ENCODE results near the gene TEX261.

TEX261 gene

DNA sequence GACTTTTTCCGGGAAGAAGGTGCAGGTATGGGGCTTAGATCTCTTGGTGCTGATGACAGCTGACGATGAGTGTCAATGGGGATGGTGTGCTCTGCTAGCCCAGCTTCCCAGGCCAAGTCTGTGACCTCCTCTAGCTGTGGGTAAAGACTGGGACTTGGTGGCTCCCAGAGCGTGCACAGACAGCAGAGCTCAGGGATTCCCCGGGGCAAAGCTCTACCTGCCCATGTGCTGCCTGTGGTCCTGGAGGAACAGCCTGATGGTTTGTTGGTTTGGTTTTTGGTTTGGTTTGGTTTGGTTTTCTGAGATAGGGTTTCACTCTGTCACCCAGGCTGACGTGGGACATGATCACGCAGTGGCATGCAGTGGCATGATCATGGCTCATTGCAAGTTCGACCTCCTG, 39.8 kb downstream of the TEX261 start:
- DNase-seq, result no peak

DNA sequence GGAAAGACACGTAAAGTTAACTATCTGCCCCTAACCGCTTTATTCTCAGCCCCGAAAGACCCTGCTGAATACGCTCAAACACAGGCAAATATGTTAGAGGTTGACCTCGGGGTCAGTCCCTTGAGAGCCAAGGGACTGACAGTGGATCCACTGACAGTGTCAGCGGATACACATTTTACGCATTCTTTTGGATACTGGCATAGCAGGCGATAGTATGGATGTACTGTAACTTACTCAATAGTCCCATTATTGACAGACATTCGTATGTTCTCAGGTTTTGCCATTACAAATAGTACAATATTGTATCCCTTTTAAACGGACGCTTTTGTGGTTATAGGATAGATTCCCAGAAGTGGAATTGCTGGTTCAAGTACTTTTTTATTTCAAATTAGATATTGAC, 45.6 kb downstream of the TEX261 start:
- DNase-seq, result no peak

DNA sequence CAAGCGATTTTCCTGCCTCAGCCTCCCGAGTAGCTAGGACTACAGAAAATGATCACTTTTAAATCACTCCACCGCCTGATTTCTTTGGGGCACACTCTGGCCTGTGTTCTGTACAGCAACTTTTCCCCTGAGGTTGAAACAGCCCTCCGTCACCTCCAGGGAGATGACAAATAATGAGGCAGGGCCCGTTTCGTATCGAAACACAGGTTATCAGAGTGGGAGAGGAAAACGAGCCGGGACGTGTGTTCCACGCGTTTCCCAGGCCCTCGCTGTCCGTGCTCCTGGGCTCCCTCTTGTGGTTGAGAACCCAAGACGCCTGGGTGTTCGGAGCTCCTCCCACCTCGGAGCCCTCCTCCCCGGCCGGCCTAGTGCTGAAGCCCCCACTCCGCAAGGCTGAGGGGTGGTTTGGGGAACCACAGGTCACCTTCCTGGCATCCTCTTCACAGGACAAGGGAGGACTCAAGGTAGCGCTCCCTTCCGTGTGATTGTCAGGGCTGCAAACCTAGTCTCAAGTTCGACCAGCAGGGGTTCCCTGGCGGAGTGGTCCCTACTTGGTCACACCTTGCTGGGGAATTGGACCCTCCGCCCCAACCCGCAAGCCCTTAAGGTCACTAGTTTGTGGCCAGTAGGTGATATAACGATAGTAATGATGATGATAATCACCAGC, 46.2 kb downstream of the TEX261 start:
- peak; percentile 57 for DNase-seq

DNA sequence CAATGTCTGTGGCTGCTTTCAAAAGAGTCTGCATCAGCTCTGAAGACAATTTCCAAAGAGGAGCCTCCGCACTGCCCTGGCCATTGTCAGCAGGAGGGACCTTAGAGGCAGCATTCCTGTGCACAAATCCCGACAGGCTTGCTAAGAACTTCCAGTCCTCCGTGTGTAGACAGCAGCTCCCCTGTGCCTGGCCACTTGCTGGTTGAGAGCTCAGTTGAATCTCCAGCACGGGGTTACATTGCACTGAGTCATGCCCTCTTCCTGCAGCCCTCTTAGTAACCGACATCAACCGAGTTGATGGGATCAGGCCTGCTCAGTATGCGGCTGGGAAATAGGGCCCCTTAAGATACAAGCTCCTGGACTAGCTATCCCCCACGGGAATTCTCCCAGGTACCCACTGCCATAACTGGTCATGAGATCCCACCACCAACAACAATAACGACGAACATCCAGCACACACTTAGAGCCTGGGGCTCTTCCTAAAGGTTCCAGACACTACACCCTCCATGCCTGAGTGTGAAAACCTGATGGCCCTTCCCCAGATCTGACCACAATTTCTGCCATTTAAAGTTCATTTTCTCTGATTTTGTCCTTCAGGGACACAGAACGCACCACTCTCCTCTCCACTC, 47.0 kb downstream of the TEX261 start:
- DNase-seq, result no peak

DNA sequence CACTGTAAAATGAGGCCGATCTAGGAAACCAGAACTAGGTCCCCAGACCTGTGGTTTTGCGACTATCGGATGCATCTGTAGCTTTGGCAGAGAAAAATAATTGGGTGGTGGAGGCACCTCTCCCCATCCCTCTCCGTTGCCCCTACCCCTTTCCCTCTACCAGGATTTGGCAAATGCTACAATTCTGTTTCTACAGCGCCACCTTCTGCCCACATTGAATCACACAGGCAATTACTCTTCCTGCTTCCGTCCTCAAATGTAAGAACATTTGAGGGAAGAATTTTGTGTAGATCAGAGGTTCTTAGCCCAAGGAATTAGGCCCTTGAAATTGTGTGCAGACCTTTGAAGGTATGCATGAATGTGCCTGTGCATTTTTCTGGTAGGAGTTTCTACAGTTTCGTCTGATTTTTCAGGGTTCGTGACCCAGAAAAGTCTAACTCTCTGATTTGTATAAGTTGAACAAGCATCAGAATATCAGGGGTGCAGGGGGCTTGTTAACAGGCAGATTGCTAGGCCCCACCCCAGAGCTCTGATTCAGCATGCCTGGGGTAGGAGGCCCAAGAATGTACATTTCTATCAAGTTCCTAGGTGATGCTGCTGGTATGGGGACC, 47.7 kb downstream of the TEX261 start:
- peak; percentile 71 for DNase-seq

DNA sequence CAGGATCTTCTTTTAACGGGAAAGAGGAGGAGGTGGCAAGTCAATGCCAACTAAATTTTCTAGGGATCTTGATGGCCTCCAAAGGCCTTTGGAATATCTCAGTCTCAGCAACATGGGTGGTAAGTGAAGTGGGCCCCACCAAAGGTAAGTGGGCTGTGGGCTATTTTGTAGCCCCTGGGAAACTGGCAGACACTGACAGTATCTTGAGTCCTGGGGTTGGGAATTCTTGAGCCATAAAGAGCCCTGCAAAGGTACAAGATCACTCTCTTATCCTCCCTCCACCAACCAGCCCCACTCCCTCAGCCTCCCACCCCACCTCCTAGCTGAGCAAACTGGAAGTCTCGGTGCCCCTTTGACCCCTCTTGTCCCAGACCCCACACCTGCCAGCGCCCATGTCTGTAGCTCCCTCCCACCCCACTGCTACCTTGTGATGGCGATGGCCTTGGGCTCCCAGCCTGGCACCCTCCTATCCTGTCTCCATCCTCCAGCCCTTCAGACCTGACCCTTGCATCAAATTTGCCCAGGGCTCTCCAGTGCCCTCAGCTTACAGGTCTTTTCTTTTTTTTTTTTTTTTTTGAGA, 50.5 kb downstream of the TEX261 start:
- no peak for DNase-seq

DNA sequence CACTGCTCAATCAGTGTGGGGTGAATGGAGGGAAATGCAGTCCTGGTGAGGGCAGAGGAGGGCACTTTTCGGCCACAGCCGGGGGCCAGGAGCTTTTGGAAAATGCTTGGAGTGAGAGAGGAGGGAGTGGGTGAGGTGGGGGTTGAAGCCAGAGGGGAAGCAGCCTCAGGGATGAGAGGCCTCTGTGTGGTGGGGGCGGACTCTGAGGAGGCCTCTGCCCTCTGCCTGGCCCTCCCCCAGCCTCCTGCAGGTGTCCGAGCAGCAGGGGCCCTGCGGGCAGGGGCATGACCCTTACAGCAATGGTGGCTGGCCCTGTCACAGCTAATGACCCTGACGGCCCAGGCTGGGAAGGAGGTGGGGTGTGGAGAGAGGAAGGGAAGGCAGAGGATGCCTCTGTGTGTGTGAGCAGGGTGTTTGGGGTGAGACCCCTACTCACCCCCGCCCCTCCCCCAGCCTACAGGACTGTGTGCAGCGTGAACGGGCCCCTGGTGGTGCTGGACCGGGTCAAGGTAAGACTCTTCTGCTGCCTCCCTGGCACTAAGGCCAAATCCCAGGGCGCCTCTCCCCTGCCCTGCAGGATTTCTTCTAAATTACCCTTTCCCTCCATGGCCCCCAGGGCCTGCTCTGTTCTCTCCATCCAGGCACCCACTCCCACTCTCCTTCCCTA, 51.3 kb downstream of the TEX261 start:
- no peak for DNase-seq

DNA sequence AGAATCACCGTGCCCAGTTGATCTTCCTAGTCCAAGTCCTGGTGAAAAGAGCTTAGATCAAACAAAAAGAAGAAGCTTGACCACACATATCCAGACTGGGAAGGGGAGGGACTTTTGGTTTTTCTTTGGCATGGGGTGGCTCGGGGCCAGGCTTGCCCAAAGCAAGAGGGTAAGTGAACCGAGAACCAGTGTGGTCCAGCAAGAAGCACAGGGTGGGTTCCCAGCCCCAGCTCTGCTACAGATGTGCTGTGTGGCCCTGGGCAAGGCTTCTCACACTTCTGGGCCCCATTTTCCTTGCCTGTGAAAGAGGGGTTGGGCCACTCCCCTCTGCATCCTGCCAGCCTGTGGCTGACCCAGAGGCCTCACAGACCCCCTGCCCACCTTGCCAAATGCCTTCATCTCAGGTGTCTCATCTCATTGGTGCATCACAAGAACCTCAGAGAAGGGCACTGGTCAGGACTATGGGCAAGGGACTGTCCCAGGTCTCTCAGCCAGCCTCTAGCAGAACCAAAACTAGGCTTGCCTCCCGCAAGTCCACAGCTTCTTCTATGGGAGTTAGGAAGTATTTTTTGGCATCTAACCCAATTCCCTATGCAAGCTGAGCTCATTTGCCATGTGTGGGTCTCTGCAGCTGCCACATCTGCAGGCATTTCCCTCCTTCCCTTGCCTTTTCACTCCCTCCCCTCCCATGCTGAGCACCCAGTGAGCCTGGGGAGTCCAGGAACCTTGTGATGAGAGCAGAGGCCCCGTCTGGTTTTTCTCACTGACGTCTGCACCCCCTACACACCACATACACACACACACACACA, 52.1 kb downstream of the TEX261 start:
- no peak for DNase-seq

DNA sequence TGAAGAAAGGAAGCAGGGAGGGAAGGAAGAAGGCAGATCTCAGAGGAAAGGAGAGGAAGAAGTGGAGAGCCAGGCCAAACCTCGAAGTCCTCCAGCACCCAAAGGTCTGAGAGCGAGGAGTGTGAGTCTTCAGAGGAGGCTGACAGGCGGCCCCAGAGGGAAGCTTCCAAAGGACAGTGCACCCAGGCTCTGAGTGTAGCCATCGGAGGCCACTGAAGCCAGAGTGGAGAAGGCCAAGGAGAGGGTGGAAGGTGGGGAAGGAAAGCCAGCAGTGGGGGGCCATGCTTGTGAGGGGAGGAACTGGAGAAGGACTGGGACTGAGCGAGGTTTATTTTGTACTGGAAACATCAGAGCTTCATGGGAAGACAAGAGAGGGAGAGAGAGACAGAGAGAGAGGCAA, 53.0 kb downstream of the TEX261 start:
- no peak for DNase-seq

DNA sequence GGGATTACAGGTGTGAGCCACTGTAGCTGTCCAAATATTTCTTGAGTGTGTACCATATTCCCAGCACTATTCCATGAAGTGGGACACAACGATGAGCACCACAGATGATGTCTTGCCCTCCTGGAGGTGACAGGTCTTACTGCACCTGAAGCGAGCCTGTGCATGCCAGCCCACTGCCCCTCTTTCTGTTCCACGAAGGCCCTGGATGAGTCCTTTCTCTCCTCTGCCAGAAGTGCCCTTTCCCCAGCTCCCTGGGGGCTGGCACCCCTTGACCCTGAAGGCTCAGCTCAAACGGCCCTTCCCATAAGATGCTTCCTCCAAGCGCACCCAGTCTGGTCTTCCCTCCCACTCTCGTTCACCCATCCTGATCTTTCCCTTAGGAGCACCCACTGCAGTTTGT, 53.5 kb downstream of the TEX261 start:
- DNase-seq, result no peak

DNA sequence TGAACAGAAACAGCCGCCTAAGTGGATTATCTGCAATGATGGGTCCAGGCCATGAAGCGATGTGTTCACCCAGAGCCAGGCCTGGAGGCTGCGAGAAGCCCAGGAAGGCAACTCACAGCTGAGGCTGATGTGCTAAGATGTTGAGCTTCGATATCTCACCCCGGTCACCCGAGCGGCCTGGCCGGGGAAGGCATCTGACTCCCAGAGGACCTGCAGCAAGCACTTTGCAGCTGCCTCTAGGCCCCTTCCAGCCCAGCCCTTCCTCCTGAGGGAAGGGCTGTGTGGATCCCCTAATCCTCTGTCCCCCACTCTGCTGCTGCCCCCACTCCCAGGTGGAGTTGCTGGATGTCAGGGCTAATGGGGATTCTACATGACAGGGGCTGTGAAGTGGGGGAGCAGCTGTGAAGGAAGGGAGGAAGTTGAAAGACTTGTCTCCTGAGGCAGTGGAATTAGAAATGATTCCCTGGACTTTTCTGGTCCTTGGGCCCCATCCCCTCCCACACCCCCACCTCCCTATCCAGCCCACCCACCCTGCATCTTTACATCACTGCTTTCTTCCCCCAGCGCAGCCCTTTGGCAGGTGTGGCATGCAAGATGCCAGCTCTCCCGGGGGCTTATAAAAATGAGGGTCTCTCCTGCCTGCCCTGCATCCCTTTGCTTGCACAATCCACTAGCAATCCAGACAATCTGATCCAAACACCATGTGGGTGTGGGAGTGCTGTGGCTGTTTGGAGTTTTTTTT, 54.7 kb downstream of the TEX261 start:
- no peak for DNase-seq

DNA sequence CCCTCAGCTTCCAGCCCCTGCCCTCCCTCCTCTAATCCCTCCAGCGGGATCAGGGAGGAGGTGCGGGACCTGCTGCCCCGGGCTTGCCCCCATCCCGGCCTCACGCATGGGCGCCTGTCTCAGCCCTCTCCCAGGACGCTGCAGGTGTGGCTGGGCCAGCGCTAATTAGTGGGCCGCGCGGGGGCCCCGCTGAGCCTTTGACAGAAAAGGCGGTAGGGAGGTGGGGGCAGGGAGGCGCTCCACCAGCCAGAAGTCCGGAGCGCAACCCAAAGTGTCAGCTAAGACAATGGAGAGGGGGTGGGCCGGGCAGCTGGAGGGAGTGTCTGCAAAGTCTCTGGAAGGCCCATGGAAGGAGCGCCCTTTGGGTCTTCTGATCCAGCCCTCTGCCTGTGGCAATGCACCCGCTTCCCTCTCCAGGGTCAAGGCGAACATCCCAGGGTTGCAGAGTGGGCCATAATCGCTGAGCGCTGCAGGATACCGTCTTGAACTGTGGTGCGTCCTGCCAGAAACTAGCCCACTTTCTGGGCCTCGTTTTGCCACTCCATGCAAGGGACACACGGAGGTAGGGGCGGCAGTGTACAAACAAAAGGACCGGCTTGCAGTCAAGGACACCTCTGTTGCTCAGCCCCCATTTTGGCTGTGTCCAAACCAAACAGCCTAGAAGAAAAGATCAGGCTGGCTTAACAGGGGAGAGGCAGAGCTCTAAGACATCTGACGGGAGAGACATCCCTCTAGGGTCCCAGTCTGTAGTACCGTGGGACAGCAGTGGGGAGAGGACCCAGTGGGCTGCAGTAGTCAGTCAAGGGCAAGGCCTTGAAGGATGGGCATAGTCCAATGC, 55.5 kb downstream of the TEX261 start:
- DNase-seq, result no peak

DNA sequence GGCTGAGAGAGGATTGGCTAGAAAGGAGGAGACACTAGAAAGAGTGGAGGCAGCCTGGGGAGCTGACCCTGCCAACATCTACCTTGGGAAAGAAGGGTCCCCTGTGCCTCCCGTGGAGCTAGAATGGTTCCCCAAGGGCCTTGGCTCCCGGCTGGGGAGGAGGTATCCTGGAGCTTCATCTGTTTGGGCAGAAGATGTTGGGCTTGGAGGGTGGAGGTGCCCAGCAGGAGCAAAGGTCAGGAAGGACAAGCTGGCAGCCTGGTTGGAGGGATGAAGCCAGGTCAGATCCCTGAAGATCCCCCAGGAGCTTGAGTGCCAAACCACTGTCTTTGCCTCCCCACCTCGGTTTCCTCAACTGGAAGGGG, 56.1 kb downstream of the TEX261 start:
- DNase-seq, result no peak

DNA sequence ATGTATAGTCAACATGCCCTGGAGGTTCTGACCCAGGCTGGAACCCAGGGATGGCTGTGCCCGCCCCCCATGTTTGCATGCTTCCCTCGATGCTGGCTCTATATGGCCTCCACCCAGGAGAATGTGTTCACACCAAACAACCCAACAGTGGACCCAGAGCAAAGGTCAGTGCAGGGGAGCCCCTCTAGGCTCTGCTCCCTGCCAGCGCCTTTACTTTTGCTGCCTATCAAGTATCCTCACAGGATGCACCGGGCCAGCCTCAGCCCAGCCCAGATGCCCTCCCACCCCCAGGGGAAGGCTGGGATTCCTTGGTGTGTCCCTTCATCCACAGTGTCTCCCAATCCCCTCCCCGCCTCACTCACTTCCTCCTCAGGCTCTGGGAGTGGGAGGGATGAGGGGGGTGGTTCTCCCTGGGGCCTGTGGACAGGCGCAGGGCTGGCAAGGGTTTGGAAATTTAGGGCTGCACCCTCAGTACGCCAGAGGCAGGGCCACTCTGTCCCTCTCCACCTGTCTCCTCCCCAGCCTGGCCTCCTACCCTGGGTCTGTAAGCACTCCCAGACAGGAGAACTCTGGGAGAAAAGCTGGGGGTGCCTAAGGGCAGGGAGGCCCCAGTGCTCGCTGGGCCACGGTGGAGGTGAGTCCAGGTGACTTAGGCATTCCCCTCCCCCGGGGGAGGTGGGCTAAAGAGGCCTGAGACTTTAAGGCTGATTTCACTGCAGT, 56.6 kb downstream of the TEX261 start:
- no peak for DNase-seq

DNA sequence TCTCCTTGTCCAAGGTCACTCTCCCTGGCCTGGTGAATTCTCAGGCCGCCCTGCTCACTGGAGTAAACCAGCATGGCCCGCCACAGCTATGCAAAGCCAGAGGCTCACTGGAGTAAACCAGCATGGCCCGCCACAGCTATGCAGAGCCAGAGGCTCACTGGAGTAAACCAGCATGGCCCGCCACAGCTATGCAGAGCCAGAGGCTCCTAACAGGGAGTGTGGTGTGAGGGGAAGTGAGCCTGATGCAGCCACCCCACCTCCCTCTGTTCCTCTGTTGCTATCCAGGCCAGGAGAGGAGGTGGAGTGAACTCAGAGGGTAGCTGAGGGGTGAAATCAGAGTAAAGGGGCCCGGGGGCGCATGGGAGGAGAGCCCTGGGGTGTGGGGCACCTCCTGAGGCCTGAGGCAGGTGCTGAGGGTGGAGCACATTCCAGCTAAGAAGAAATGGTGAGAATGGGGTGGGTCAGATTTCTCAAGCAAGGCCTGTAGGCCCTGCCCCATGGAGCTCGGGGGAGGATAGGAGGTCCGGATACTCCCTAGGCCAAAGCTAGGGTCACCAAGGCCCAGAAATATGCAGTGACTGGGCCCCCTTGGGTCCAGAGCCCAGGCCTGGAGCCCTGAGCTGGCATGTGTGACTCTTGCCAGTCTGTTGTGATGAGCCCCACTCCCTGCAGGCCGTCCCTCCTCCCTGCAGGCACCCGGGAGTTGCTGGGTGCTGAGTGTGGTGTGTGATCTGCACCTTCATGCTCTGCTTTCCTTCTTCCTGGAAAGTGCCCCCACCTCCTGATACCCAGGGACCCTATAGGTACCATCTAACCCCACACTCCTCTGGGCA, 57.5 kb downstream of the TEX261 start:
- no peak for DNase-seq

DNA sequence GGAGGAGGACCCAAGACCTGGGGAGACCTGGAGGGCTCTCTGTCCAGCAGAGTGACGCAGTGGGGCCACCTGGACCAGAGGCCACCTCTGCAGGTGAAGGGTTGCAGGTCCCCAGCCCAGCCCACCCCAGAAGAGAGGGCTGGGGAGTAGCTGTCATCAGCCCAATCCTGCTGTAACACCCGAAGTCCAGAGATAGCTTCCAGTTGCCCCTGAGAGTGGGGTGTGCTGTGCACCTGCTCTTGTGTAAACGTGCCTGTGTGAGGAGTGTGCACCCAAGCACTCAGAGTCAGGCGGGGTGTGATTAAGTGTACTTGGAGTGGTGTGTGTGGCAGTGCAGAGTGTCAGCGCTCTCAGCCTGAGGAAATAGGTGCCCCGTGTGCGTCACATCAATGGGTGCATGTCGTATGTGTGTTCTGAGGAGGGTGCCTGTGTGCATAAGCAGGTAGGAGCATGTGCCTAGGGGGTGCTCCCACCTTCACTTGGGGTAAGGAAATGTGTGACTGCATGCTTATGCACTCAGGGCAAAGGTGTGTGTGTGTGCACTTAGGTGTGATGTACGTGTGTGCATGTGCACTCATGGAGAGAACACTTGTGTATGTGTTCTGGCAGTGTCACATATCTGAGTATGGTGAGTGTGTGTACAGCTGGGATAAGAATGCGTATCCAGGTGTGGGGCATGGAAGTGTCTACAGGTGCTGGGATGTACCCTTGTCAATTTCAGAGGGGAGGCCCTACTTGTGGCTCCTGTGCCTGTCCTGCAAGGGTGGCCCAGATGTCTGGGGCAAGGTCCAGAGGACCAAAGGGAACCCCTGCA, 58.3 kb downstream of the TEX261 start:
- no peak for DNase-seq
